Muscle layer of duodenum (tissue), 2 donors: ENCODE results near the gene SMARCA2.
A peak's percentile ranks its signal among the peaks of the same experiment; 100 is the strongest.

Experiments
- H3K27ac ChIP-seq: one replicate; pipeline ENCODE4 v1.7.0; 2013; ENCODE audit warnings: mild to moderate bottlenecking, low read length
- H3K27me3 ChIP-seq: one replicate; pipeline ENCODE4 v1.7.0; 2013; ENCODE audit warnings: low read depth, mild to moderate bottlenecking, control low read depth, low read length
- H3K36me3 ChIP-seq, 2 donors: one replicate each; pipeline ENCODE4 v1.7.0; 2013; ENCODE audit warnings: low read length in 2 of 2, control low read depth in 1 of 2, mild to moderate bottlenecking in 1 of 2; ENCODE audit not compliant: insufficient read depth in 2 of 2, control insufficient read depth in 1 of 2
- H3K4me1 ChIP-seq, 2 donors: one replicate each; pipeline ENCODE4 v1.7.0; 2013; ENCODE audit warnings: low read length in 2 of 2, mild to moderate bottlenecking in 2 of 2, control low read depth in 1 of 2, moderate library complexity in 1 of 2; ENCODE audit not compliant: insufficient read depth in 2 of 2, control insufficient read depth in 1 of 2
- H3K4me3 ChIP-seq, 2 donors: one replicate each; pipeline ENCODE4 v1.7.0; 2013; ENCODE audit warnings: low read length in 2 of 2, low read depth in 1 of 2, mild to moderate bottlenecking in 1 of 2
- H3K9me3 ChIP-seq, 2 donors: one replicate each; pipeline ENCODE4 v1.7.0; 2013; ENCODE audit warnings: low read length in 2 of 2, control low read depth in 1 of 2, mild to moderate bottlenecking in 1 of 2; ENCODE audit not compliant: control insufficient read depth in 1 of 2
- donor health status: healthy.

SMARCA2 gene

GRCh38 chr9:2043881-2044462 is 28.8 kb downstream of the SMARCA2 start:
- Histone ChIP-seq H3K27me3 (no peaks in the 10 kb centered on the region), H3K4me1 (peaks cover 0 to 4% of the 10 kb centered on the region in 2 donors), H3K36me3 (peaks cover 24 to 26% of the 10 kb centered on the region in 2 donors), H3K4me3 (no peak overlapping the region), H3K9me3 (no peaks in the 10 kb centered on the region), H3K27ac (no peak overlapping the region)

GRCh38 chr9:2047144-2047671 is 32.1 kb downstream of the SMARCA2 start:
- Histone ChIP-seq H3K36me3 (peaks cover 0 to 10% of the 10 kb centered on the region in 2 donors), H3K9me3 (no peaks in the 10 kb centered on the region), H3K4me3 (no peak overlapping the region), H3K27ac (no peak overlapping the region), H3K27me3 (no peaks in the 10 kb centered on the region), H3K4me1 (no peaks in the 10 kb centered on the region)

GRCh38 chr9:2047916-2048315 is 32.8 kb downstream of the SMARCA2 start:
- no peaks in the 10 kb centered on the region for H3K4me1 ChIP-seq

GRCh38 chr9:2050236-2050635 is 35.1 kb downstream of the SMARCA2 start:
- peaks cover 3 to 5% of the 10 kb centered on the region in 2 donors for H3K36me3 ChIP-seq
- peaks cover 0 to 4% of the 10 kb centered on the region in 2 donors for H3K4me1 ChIP-seq
- H3K9me3 ChIP-seq, result no peaks in the 10 kb centered on the region
- H3K27me3 ChIP-seq, result no peaks in the 10 kb centered on the region
- H3K4me3 ChIP-seq, result no peak overlapping the region
- H3K27ac ChIP-seq, result no peak overlapping the region

More at GRCh38 chr9:2047916-2048315, 32.8 kb downstream of the SMARCA2 start:
- no peak overlapping the region for H3K4me3 ChIP-seq
- H3K27ac ChIP-seq, result no peak overlapping the region
- H3K36me3 ChIP-seq, result peaks cover 0 to 10% of the 10 kb centered on the region in 2 donors
- no peaks in the 10 kb centered on the region for H3K9me3 ChIP-seq
- H3K27me3 ChIP-seq, result no peaks in the 10 kb centered on the region

- Histone ChIP-seq H3K9me3 (no peaks in the 10 kb centered on the region), H3K4me1 (peaks cover 0 to 4% of the 10 kb centered on the region in 2 donors), H3K27me3 (no peaks in the 10 kb centered on the region), H3K27ac (peak overlapping the region; percentile 62), H3K36me3 (peaks cover 25 to 30% of the 10 kb centered on the region in 2 donors), H3K4me3 (peak overlapping the region in 1 of 2 donors; percentile 3)
Observed at GRCh38 chr9:2053883-2054845, 39.0 kb downstream of the SMARCA2 start.

DNA sequence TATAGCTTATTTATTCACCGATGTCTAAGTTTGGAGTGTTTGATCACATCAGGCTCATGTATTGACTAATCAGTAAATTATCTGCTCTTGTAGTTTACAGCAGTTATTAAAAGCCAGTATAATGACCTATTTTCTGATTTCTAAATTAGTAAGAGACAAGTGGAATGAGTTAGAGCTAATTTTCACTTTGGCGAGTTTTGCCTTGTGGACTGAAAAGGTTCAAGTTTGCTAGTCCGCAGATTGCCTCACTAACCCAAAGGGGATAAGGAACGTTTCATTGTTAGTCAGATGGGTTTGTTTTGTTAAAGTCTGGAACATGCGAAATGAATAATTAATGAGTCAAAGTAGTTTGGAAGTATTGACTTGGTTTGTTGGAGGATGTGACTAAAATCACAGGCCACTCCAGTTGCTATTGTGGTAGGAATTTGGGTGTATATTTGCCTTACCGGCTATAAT is 40.1 kb downstream of the SMARCA2 start:
- Histone ChIP-seq H3K9me3 (no peaks in the 10 kb centered on the region), H3K4me3 (no peak overlapping the region), H3K4me1 (peaks cover 0 to 4% of the 10 kb centered on the region in 2 donors), H3K27ac (no peak overlapping the region), H3K36me3 (peaks cover 28 to 31% of the 10 kb centered on the region in 2 donors), H3K27me3 (no peaks in the 10 kb centered on the region)

DNA sequence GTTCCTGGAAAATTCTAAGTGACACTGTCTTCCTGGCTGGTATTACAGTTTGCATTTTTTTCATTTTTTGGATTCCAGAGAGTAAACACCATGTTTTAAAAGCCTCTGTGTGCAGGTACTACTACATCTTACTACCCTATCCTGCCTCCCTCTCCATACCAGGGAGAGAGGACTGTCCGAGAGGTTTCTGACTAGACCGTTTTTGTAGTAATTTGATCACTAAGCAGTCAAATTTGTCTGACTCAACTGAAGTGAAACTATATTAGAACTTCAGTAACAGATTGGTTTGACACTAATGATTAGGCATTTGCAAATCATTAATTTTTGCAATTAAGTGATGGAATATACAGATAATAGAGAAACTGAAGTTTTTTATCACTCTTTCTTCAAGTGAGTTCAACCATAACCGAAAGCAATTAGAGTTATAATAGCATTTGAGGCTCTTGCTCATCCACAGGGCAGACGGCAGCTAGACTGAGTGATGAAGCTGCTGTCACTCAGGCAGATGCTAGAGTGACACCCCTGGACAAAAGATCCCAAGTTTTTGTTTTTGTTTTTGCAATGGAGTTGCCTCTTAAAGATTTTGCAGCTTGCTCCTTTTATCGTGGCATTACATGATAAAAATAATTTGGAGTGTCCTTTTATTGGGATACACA is 44.3 kb downstream of the SMARCA2 start:
- Histone ChIP-seq H3K9me3 (no peaks in the 10 kb centered on the region), H3K27ac (no peak overlapping the region), H3K27me3 (no peaks in the 10 kb centered on the region), H3K4me3 (no peak overlapping the region), H3K36me3 (peaks cover 51 to 54% of the 10 kb centered on the region in 2 donors), H3K4me1 (peaks cover 0 to under 1% of the 10 kb centered on the region in 2 donors)

GRCh38 chr9:2060424-2060823 is 45.3 kb downstream of the SMARCA2 start:
- Histone ChIP-seq H3K4me3 (no peak overlapping the region), H3K27me3 (no peaks in the 10 kb centered on the region), H3K9me3 (no peaks in the 10 kb centered on the region), H3K27ac (no peak overlapping the region), H3K4me1 (no peaks in the 10 kb centered on the region), H3K36me3 (peaks cover 50 to 57% of the 10 kb centered on the region in 2 donors)

- Histone ChIP-seq H3K4me1 (no peaks in the 10 kb centered on the region), H3K9me3 (no peaks in the 10 kb centered on the region), H3K36me3 (peaks cover 29 to 33% of the 10 kb centered on the region in 2 donors), H3K27ac (no peak overlapping the region), H3K27me3 (no peaks in the 10 kb centered on the region), H3K4me3 (no peak overlapping the region)
Observed at GRCh38 chr9:2065704-2066103, 50.6 kb downstream of the SMARCA2 start.

GRCh38 chr9:2066312-2067273 is 51.4 kb downstream of the SMARCA2 start:
- no peak overlapping the region for H3K27ac ChIP-seq
- no peak overlapping the region for H3K4me3 ChIP-seq
- H3K36me3 ChIP-seq, result peaks cover 29 to 33% of the 10 kb centered on the region in 2 donors
- no peaks in the 10 kb centered on the region for H3K4me1 ChIP-seq
- H3K9me3 ChIP-seq, result no peaks in the 10 kb centered on the region
- no peaks in the 10 kb centered on the region for H3K27me3 ChIP-seq
